ENCODE results near the gene SLITRK5. TPM values are rescaled to one million over a fixed set of nuclear protein-coding genes. Genes with fewer than 3 reads are reported as not detected.

The SLITRK5 gene
- total and polyA plus RNA-seq, 2 donors: 0.09 to 0.14 TPM

GRCh38 chr13:87674247-87674738 lies 3.1 kb downstream of the SLITRK5 start:
- DNase-seq (ENCODE audit: low read depth in 6 of 9, low spot score in 9 of 9): peak in 1 of 9 donors; percentile 5

DNA sequence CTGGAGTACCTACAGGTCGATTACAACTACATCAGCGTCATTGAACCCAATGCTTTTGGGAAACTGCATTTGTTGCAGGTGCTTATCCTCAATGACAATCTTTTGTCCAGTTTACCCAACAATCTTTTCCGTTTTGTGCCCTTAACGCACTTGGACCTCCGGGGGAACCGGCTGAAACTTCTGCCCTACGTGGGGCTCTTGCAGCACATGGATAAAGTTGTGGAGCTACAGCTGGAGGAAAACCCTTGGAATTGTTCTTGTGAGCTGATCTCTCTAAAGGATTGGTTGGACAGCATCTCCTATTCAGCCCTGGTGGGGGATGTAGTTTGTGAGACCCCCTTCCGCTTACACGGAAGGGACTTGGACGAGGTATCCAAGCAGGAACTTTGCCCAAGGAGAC lies 4.7 kb downstream of the SLITRK5 start:
- Histone ChIP-seq H3K4me3 (ENCODE audit: low read length in 2 of 2) (no peak overlapping the region), H3K9me3 (ENCODE audit: control insufficient read depth in 2 of 2, insufficient read depth in 1 of 2, low read length in 1 of 2) (peaks cover 8 to 15% of the 10 kb centered on the region in 2 donors), H3K27me3 (ENCODE audit: control insufficient read depth in 2 of 2, insufficient read depth in 1 of 2, low read length in 1 of 2) (peaks cover 38 to 77% of the 10 kb centered on the region in 2 donors), H3K4me1 (ENCODE audit: control insufficient read depth in 2 of 2, insufficient read depth in 2 of 2, low read length in 2 of 2) (peaks cover 0 to 22% of the 10 kb centered on the region in 2 donors), H3K36me3 (ENCODE audit: control insufficient read depth in 2 of 2, insufficient read depth in 2 of 2, low read length in 1 of 2) (no peaks in the 10 kb centered on the region), H3K27ac (ENCODE audit: low read depth in 1 of 2, low read length in 1 of 2) (no peak overlapping the region)
- WGBS: 69% methylated on average over 10 of the region's 10 CpGs
- DNase-seq (ENCODE audit: low read depth in 6 of 9, low spot score in 9 of 9): no peak

More at GRCh38 chr13:87674247-87674738, 3.1 kb downstream of the SLITRK5 start:
- Histone ChIP-seq H3K27me3 (ENCODE audit: control insufficient read depth in 2 of 2, insufficient read depth in 1 of 2, low read length in 1 of 2) (peaks cover 38 to 81% of the 10 kb centered on the region in 2 donors), H3K9me3 (ENCODE audit: control insufficient read depth in 2 of 2, insufficient read depth in 1 of 2, low read length in 1 of 2) (peaks cover 8 to 15% of the 10 kb centered on the region in 2 donors), H3K36me3 (ENCODE audit: control insufficient read depth in 2 of 2, insufficient read depth in 2 of 2, low read length in 1 of 2) (no peaks in the 10 kb centered on the region), H3K4me1 (ENCODE audit: control insufficient read depth in 2 of 2, insufficient read depth in 2 of 2, low read length in 2 of 2) (peaks cover 0 to 22% of the 10 kb centered on the region in 2 donors), H3K4me3 (ENCODE audit: low read length in 2 of 2) (no peak overlapping the region), H3K27ac (ENCODE audit: low read depth in 1 of 2, low read length in 1 of 2) (no peak overlapping the region)
- WGBS: 3% methylated on average over 27 of the region's 27 CpGs

DNA sequence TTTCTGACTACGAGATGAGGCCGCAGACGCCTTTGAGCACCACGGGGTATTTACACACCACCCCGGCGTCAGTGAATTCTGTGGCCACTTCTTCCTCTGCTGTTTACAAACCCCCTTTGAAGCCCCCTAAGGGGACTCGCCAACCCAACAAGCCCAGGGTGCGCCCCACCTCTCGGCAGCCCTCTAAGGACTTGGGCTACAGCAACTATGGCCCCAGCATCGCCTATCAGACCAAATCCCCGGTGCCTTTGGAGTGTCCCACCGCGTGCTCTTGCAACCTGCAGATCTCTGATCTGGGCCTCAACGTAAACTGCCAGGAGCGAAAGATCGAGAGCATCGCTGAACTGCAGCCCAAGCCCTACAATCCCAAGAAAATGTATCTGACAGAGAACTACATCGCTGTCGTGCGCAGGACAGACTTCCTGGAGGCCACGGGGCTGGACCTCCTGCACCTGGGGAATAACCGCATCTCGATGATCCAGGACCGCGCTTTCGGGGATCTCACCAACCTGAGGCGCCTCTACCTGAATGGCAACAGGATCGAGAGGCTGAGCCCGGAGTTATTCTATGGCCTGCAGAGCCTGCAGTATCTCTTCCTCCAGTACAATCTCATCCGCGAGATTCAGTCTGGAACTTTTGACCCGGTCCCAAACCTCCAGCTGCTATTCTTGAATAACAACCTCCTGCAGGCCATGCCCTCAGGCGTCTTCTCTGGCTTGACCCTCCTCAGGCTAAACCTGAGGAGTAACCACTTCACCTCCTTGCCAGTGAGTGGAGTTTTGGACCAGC lies 5.3 kb downstream of the SLITRK5 start:
- Histone ChIP-seq H3K9me3 (ENCODE audit: control insufficient read depth in 2 of 2, insufficient read depth in 1 of 2, low read length in 1 of 2) (peaks cover 8 to 15% of the 10 kb centered on the region in 2 donors), H3K36me3 (ENCODE audit: control insufficient read depth in 2 of 2, insufficient read depth in 2 of 2, low read length in 1 of 2) (no peaks in the 10 kb centered on the region), H3K4me3 (ENCODE audit: low read length in 2 of 2) (no peak overlapping the region), H3K27me3 (ENCODE audit: control insufficient read depth in 2 of 2, insufficient read depth in 1 of 2, low read length in 1 of 2) (peaks cover 36 to 71% of the 10 kb centered on the region in 2 donors), H3K27ac (ENCODE audit: low read depth in 1 of 2, low read length in 1 of 2) (no peak overlapping the region), H3K4me1 (ENCODE audit: control insufficient read depth in 2 of 2, insufficient read depth in 2 of 2, low read length in 2 of 2) (peaks cover 0 to 16% of the 10 kb centered on the region in 2 donors)
- no peak for DNase-seq (ENCODE audit: low read depth in 6 of 9, low spot score in 9 of 9)
- 63% methylated on average over 33 of the region's 33 CpGs for WGBS

DNA sequence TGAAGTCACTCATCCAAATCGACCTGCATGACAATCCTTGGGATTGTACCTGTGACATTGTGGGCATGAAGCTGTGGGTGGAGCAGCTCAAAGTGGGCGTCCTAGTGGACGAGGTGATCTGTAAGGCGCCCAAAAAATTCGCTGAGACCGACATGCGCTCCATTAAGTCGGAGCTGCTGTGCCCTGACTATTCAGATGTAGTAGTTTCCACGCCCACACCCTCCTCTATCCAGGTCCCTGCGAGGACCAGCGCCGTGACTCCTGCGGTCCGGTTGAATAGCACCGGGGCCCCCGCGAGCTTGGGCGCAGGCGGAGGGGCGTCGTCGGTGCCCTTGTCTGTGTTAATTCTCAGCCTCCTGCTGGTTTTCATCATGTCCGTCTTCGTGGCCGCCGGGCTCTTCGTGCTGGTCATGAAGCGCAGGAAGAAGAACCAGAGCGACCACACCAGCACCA lies 5.9 kb downstream of the SLITRK5 start:
- WGBS: 34% methylated on average over 29 of the region's 29 CpGs
- H3K4me3 ChIP-seq (ENCODE audit: low read length in 2 of 2): peak overlapping the region in 1 of 2 donors; percentile 11
- peaks cover 8 to 15% of the 10 kb centered on the region in 2 donors for H3K9me3 ChIP-seq (ENCODE audit: control insufficient read depth in 2 of 2, insufficient read depth in 1 of 2, low read length in 1 of 2)
- DNase-seq (ENCODE audit: low read depth in 6 of 9, low spot score in 9 of 9): no peak
- H3K27me3 ChIP-seq (ENCODE audit: control insufficient read depth in 2 of 2, insufficient read depth in 1 of 2, low read length in 1 of 2): peaks cover 30 to 65% of the 10 kb centered on the region in 2 donors
- no peaks in the 10 kb centered on the region for H3K36me3 ChIP-seq (ENCODE audit: control insufficient read depth in 2 of 2, insufficient read depth in 2 of 2, low read length in 1 of 2)
- H3K4me1 ChIP-seq (ENCODE audit: control insufficient read depth in 2 of 2, insufficient read depth in 2 of 2, low read length in 2 of 2): peaks cover 0 to 15% of the 10 kb centered on the region in 2 donors
- H3K27ac ChIP-seq (ENCODE audit: low read depth in 1 of 2, low read length in 1 of 2): no peak overlapping the region

GRCh38 chr13:87677496-87678371 lies 6.6 kb downstream of the SLITRK5 start:
- Histone ChIP-seq H3K36me3 (ENCODE audit: control insufficient read depth in 2 of 2, insufficient read depth in 2 of 2, low read length in 1 of 2) (no peaks in the 10 kb centered on the region), H3K4me3 (ENCODE audit: low read length in 2 of 2) (peak overlapping the region; percentile 11 to 35), H3K9me3 (ENCODE audit: control insufficient read depth in 2 of 2, insufficient read depth in 1 of 2, low read length in 1 of 2) (peaks cover 8 to 15% of the 10 kb centered on the region in 2 donors), H3K4me1 (ENCODE audit: control insufficient read depth in 2 of 2, insufficient read depth in 2 of 2, low read length in 2 of 2) (peaks cover 0 to 15% of the 10 kb centered on the region in 2 donors), H3K27ac (ENCODE audit: low read depth in 1 of 2, low read length in 1 of 2) (no peak overlapping the region), H3K27me3 (ENCODE audit: control insufficient read depth in 2 of 2, insufficient read depth in 1 of 2, low read length in 1 of 2) (peaks cover 23 to 58% of the 10 kb centered on the region in 2 donors)
- DNase-seq (ENCODE audit: low read depth in 6 of 9, low spot score in 9 of 9): peak in 2 of 9 donors; percentile 34 to 61
- under 1% methylated on average over 60 of the region's 60 CpGs for WGBS

GRCh38 chr13:87678372-87678752 lies 7.2 kb downstream of the SLITRK5 start:
- no peaks in the 10 kb centered on the region for H3K36me3 ChIP-seq (ENCODE audit: control insufficient read depth in 2 of 2, insufficient read depth in 2 of 2, low read length in 1 of 2)
- H3K4me1 ChIP-seq (ENCODE audit: control insufficient read depth in 2 of 2, insufficient read depth in 2 of 2, low read length in 2 of 2): peaks cover 0 to 15% of the 10 kb centered on the region in 2 donors
- 13% methylated on average over 8 of the region's 8 CpGs for WGBS
- H3K9me3 ChIP-seq (ENCODE audit: control insufficient read depth in 2 of 2, insufficient read depth in 1 of 2, low read length in 1 of 2): peaks cover 8 to 15% of the 10 kb centered on the region in 2 donors
- H3K4me3 ChIP-seq (ENCODE audit: low read length in 2 of 2): peak overlapping the region in 1 of 2 donors; percentile 35
- peaks cover 17 to 52% of the 10 kb centered on the region in 2 donors for H3K27me3 ChIP-seq (ENCODE audit: control insufficient read depth in 2 of 2, insufficient read depth in 1 of 2, low read length in 1 of 2)
- DNase-seq (ENCODE audit: low read depth in 6 of 9, low spot score in 9 of 9): no peak
- no peak overlapping the region for H3K27ac ChIP-seq (ENCODE audit: low read depth in 1 of 2, low read length in 1 of 2)

- Histone ChIP-seq H3K9me3 (ENCODE audit: control insufficient read depth in 2 of 2, insufficient read depth in 1 of 2, low read length in 1 of 2) (peaks cover 8 to 15% of the 10 kb centered on the region in 2 donors), H3K4me3 (ENCODE audit: low read length in 2 of 2) (no peak overlapping the region), H3K4me1 (ENCODE audit: control insufficient read depth in 2 of 2, insufficient read depth in 2 of 2, low read length in 2 of 2) (peaks cover 0 to 15% of the 10 kb centered on the region in 2 donors), H3K27me3 (ENCODE audit: control insufficient read depth in 2 of 2, insufficient read depth in 1 of 2, low read length in 1 of 2) (peaks cover 4 to 33% of the 10 kb centered on the region in 2 donors), H3K36me3 (ENCODE audit: control insufficient read depth in 2 of 2, insufficient read depth in 2 of 2, low read length in 1 of 2) (no peaks in the 10 kb centered on the region), H3K27ac (ENCODE audit: low read depth in 1 of 2, low read length in 1 of 2) (no peak overlapping the region)
- DNase-seq (ENCODE audit: low read depth in 6 of 9, low spot score in 9 of 9): peak in 1 of 9 donors; percentile 18
- 51% methylated on average over 1 of the region's 1 CpG for WGBS
Measured at GRCh38 chr13:87680298-87680697, 9.1 kb downstream of the SLITRK5 start.

DNA sequence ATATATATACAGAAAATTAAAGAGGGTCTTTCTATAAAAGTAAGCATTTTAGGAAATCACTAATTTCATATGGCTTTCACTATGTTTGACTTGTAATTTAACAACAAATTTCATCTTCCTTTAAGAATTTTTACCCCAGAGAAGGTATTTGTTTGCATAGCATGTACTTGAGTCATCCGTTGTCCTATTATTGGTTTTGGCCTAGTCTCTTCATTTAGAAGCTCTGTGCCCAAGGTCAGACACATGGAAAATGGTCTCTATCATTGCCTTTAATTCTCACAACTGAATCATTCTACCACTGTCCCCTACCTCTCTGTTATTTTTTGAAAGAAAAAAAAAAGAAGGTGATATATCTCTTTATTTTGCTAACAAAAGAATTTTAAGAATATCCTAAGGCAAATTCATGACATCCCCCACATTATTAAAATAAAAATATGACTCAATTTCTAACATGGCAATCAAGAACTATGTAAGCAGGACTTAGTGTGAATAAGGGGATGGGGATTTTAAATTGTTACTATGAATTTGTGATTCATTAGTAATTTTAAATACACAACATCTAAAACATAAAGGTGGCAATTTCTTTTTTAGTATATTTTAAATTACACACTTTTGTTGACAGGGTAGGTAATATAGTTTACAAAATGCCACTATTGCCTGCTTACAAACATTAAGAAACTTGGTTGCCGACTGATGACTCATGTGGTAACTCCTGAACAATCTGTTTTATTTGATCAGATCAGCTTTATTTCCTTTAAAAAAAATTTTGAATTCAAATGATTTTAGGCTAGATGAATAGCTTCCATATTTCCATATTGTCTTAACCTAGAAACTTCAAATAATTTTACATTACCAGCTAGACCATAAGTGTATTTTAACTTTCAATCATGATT lies 13.9 kb downstream of the SLITRK5 start:
- no peak for DNase-seq (ENCODE audit: low read depth in 6 of 9, low spot score in 9 of 9)
- H3K9me3 ChIP-seq (ENCODE audit: control insufficient read depth in 2 of 2, insufficient read depth in 1 of 2, low read length in 1 of 2): no peaks in the 10 kb centered on the region
- H3K27me3 ChIP-seq (ENCODE audit: control insufficient read depth in 2 of 2, insufficient read depth in 1 of 2, low read length in 1 of 2): no peaks in the 10 kb centered on the region
- no peak overlapping the region for H3K4me3 ChIP-seq (ENCODE audit: low read length in 2 of 2)
- no peak overlapping the region for H3K27ac ChIP-seq (ENCODE audit: low read depth in 1 of 2, low read length in 1 of 2)
- no peaks in the 10 kb centered on the region for H3K4me1 ChIP-seq (ENCODE audit: control insufficient read depth in 2 of 2, insufficient read depth in 2 of 2, low read length in 2 of 2)
- H3K36me3 ChIP-seq (ENCODE audit: control insufficient read depth in 2 of 2, insufficient read depth in 2 of 2, low read length in 1 of 2): no peaks in the 10 kb centered on the region
- WGBS: 96% methylated on average over 2 of the region's 2 CpGs
